ENCODE measurements around the gene SNX21.
"Not testable (repeated sequence)": the region's sequence is repeated elsewhere in the genome, so short reads cannot be mapped to it uniquely, and the experiment has no call there.

SNX21 gene

GRCh38 chr20:45848969-45849582 is 15.5 kb downstream of the SNX21 start:
- in situ Hi-C loops (cut with MboI; ENCODE audit: low sequenced_read_pairs), result no loop called here

- in situ Hi-C loops (cut with MboI; ENCODE audit: low sequenced_read_pairs), result no loop called here
Measured at GRCh38 chr20:45850238-45850637, 16.6 kb downstream of the SNX21 start.

GRCh38 chr20:45850926-45851325 is 17.3 kb downstream of the SNX21 start:
- in situ Hi-C loops (cut with MboI; ENCODE audit: low sequenced_read_pairs), result no loop called here

- in situ Hi-C loops (cut with MboI; ENCODE audit: low sequenced_read_pairs), result no loop called here
Measured at GRCh38 chr20:45851501-45851900, 17.9 kb downstream of the SNX21 start.

GRCh38 chr20:45852326-45852725 is 18.7 kb downstream of the SNX21 start:
- in situ Hi-C loops (cut with MboI; ENCODE audit: low sequenced_read_pairs), result no loop called here

GRCh38 chr20:45853484-45853883 is 19.9 kb downstream of the SNX21 start:
- in situ Hi-C loops (cut with MboI; ENCODE audit: low sequenced_read_pairs), result no loop called here

GRCh38 chr20:45857114-45857881 is 23.7 kb downstream of the SNX21 start, which contains the start of the genes ACOT8 and ZSWIM3:
ACOT8 (minus strand) TSS chr20:45857392; CDS start chr20:45857315, 77 bp downstream.
ZSWIM3 (plus strand) TSS chr20:45857614; CDS start chr20:45857826, 212 bp downstream.
- in situ Hi-C loops (cut with MboI; ENCODE audit: low sequenced_read_pairs), result no loop called here

GRCh38 chr20:45857882-45858216 is 24.2 kb downstream of the SNX21 start:
- in situ Hi-C loops (cut with MboI; ENCODE audit: low sequenced_read_pairs), result no loop called here

- in situ Hi-C loops (cut with MboI; ENCODE audit: low sequenced_read_pairs), result no loop called here
Measured at GRCh38 chr20:45859916-45860315, 26.3 kb downstream of the SNX21 start.

GRCh38 chr20:45860560-45861220 is 27.1 kb downstream of the SNX21 start:
- in situ Hi-C loops (cut with MboI; ENCODE audit: low sequenced_read_pairs), result no loop called here

GRCh38 chr20:45861221-45862075 is 27.8 kb downstream of the SNX21 start:
- in situ Hi-C loops (cut with MboI; ENCODE audit: low sequenced_read_pairs), result no loop called here

GRCh38 chr20:45863543-45864470 is 30.2 kb downstream of the SNX21 start:
- in situ Hi-C loops (cut with MboI; ENCODE audit: low sequenced_read_pairs), result no loop called here

- in situ Hi-C loops (cut with MboI; ENCODE audit: low sequenced_read_pairs), result no loop called here
Measured at GRCh38 chr20:45866454-45866853, 32.9 kb downstream of the SNX21 start.

- in situ Hi-C loops (cut with MboI; ENCODE audit: low sequenced_read_pairs), result no loop called here
Measured at GRCh38 chr20:45867136-45867818, 33.7 kb downstream of the SNX21 start.

GRCh38 chr20:45867819-45868176 is 34.2 kb downstream of the SNX21 start:
- in situ Hi-C loops (cut with MboI; ENCODE audit: low sequenced_read_pairs), result no loop called here

- in situ Hi-C loops (cut with MboI; ENCODE audit: low sequenced_read_pairs), result no loop called here
Measured at GRCh38 chr20:45872626-45873025, 39.0 kb downstream of the SNX21 start.

GRCh38 chr20:45873409-45874103 is 40.0 kb downstream of the SNX21 start:
- in situ Hi-C loops (cut with MboI; ENCODE audit: low sequenced_read_pairs), result no loop called here

- in situ Hi-C loops (cut with MboI; ENCODE audit: low sequenced_read_pairs), result not testable (repeated sequence)
Measured at GRCh38 chr20:45874104-45874481, 40.5 kb downstream of the SNX21 start.

GRCh38 chr20:45874576-45874975 is 41.0 kb downstream of the SNX21 start:
- in situ Hi-C loops (cut with MboI; ENCODE audit: low sequenced_read_pairs), result no loop called here
